HepG2 (cell line): Measurements from ENCODE around the gene SMLR1. TPM values are rescaled to one million over a fixed set of nuclear protein-coding genes. Genes with fewer than 3 reads are reported as not detected.
A peak's percentile ranks its signal among the peaks of the same experiment; 100 is the strongest.

Experiments used
- EP300 ChIP-seq, 3 experiments: sonication (generic) in 1 of 3; formaldehyde crosslinking in 1 of 3; IDR thresholded peaks; 2 replicates each; pipeline versions ENCODE4 v1.5.1 to v1.6.1; 2011 to 2020; ENCODE audit warnings: low read depth in 2 of 3, low read length in 2 of 3, borderline replicate concordance in 1 of 3, improper control_type of control experiment in 1 of 3, mild to moderate bottlenecking in 1 of 3, missing genetic modification reagents in 1 of 3, moderate library complexity in 1 of 3
- FOXO4 ChIP-seq: sonication (generic); formaldehyde crosslinking; conservative IDR thresholded peaks from 2 replicates; pipeline ENCODE4 v1.8.1; 2023; ENCODE audit warnings: missing genetic modification reagents
- GATAD1 ChIP-seq: IDR thresholded peaks from 2 replicates; pipeline ENCODE4 v1.6.1; 2016; ENCODE audit warnings: missing genetic modification reagents, missing compliant biosample characterization
- HMG20A ChIP-seq: IDR thresholded peaks from 2 replicates; pipeline ENCODE4 v1.6.1; 2016; ENCODE audit warnings: borderline replicate concordance
- HNRNPK ChIP-seq: fragments of 200-400 bp; formaldehyde crosslinking; IDR thresholded peaks from 2 replicates; pipeline ENCODE4 v1.6.1; 2018; ENCODE audit warnings: low read length, low read depth, moderate library complexity, mild to moderate bottlenecking; ENCODE audit not compliant: poor library complexity, severe bottlenecking
- KDM3A ChIP-seq: IDR thresholded peaks from 2 replicates; pipeline ENCODE4 v1.6.1; 2018; ENCODE audit warnings: low read depth, missing compliant biosample characterization
- MAFK ChIP-seq, 2 experiments: IDR thresholded peaks in 1 of 2; conservative IDR thresholded peaks in 1 of 2; 2 replicates each; pipeline ENCODE4 v1.6.1; 2011; ENCODE audit warnings: improper control_type of control experiment in 2 of 2, low read length in 2 of 2
- MTF2 ChIP-seq: sonication (generic); formaldehyde crosslinking; IDR thresholded peaks from 2 replicates; pipeline ENCODE4 v1.5.0; 2020; ENCODE audit warnings: missing genetic modification reagents, borderline replicate concordance
- MXD4 ChIP-seq: IDR thresholded peaks from 2 replicates; pipeline ENCODE4 v1.6.1; 2016; ENCODE audit warnings: mild to moderate bottlenecking, missing biosample characterization, missing genetic modification reagents
- NFIC ChIP-seq: IDR thresholded peaks from 2 replicates; pipeline ENCODE4 v1.6.1; 2012; ENCODE audit warnings: mild to moderate bottlenecking, low read length, inconsistent platforms
- NFKBIZ ChIP-seq: IDR thresholded peaks from 2 replicates; pipeline ENCODE4 v1.6.1; 2018; ENCODE audit warnings: missing genetic modification reagents, missing compliant biosample characterization
- PAF1 ChIP-seq: IDR thresholded peaks from 2 replicates; pipeline ENCODE4 v1.6.1; 2016; ENCODE audit warnings: missing genetic modification reagents, missing compliant biosample characterization
- PAX8 ChIP-seq: sonication (generic); formaldehyde crosslinking; IDR thresholded peaks from 2 replicates; pipeline ENCODE4 v1.8.0; 2022; ENCODE audit warnings: mild to moderate bottlenecking, missing genetic modification reagents, borderline replicate concordance
- PHF21A ChIP-seq: sonication (generic); formaldehyde crosslinking; IDR thresholded peaks from 2 replicates; pipeline ENCODE4 v1.5.0; 2020; ENCODE audit warnings: mild to moderate bottlenecking, missing genetic modification reagents
- POLR2AphosphoS5 ChIP-seq: IDR thresholded peaks from 2 replicates; pipeline ENCODE4 v1.6.1; 2012; ENCODE audit warnings: low read depth, low read length
- SRSF4 ChIP-seq: fragments of 200-400 bp; formaldehyde crosslinking; IDR thresholded peaks from one replicate; pipeline ENCODE4 v1.6.1; 2018; ENCODE audit warnings: mild to moderate bottlenecking, low read depth, low read length, moderate library complexity; ENCODE audit not compliant: poor library complexity, severe bottlenecking
- TEAD3 ChIP-seq: optimal IDR thresholded peaks from 2 replicates; pipeline ENCODE3; 2016; ENCODE audit warnings: borderline replicate concordance
- TIGD3 ChIP-seq: sonication (generic); formaldehyde crosslinking; IDR thresholded peaks from 2 replicates; pipeline ENCODE4 v1.5.1; 2020; ENCODE audit warnings: mild to moderate bottlenecking, missing genetic modification reagents, borderline replicate concordance
- YEATS4 ChIP-seq: sonication (generic); formaldehyde crosslinking; IDR thresholded peaks from 2 replicates; pipeline ENCODE4 v1.4.0; 2020; ENCODE audit warnings: missing genetic modification reagents, borderline replicate concordance
- ZBTB2 ChIP-seq: sonication (generic); formaldehyde crosslinking; IDR thresholded peaks from 2 replicates; pipeline ENCODE4 v1.8.0; 2022; ENCODE audit warnings: low read depth, missing genetic modification reagents
- ZBTB20 ChIP-seq: sonication (generic); formaldehyde crosslinking; IDR thresholded peaks from 2 replicates; pipeline ENCODE4 v1.8.1; 2023; ENCODE audit warnings: missing genetic modification reagents, low read depth, mild to moderate bottlenecking, borderline replicate concordance
- ZNF574 ChIP-seq: sonication (generic); formaldehyde crosslinking; IDR thresholded peaks from 2 replicates; pipeline ENCODE4 v1.4.0; 2020; ENCODE audit warnings: missing genetic modification reagents
- ZNF607 ChIP-seq: sonication (generic); formaldehyde crosslinking; IDR thresholded peaks from 2 replicates; pipeline ENCODE4 v1.5.1; 2020; ENCODE audit warnings: missing genetic modification reagents, mild to moderate bottlenecking, borderline replicate concordance
- ZNF749 ChIP-seq: sonication (generic); formaldehyde crosslinking; IDR thresholded peaks from 2 replicates; pipeline ENCODE4 v1.8.0; 2022; ENCODE audit warnings: mild to moderate bottlenecking, missing genetic modification reagents, moderate library complexity, borderline replicate concordance
- polyA plus RNA-seq, 8 experiments: library from polyadenylated mRNA; depleted of rRNA in 3 of 8; stranded (reverse) in 7 of 8; unstranded in 1 of 8; fragments of >200 nt; fragmentation: Illumina TruSeq in 4 of 8; extraction: Trizol in 4 of 8; gene quantifications; 2 replicates each; pipeline versions ENCODE4 v1.2.1 to v1.2.3, GENCODE V29; 2011 to 2016; ENCODE audit warnings: low read depth in 4 of 8, missing spikeins in 1 of 8, mixed read lengths in 1 of 8; ENCODE audit not compliant: insufficient read depth in 1 of 8
- total RNA-seq, 5 experiments: library from RNA; depleted of rRNA; stranded (reverse); fragments of >200 nt; fragmentation: Illumina TruSeq; extraction: Trizol; gene quantifications; 2 replicates each; pipeline ENCODE4 v1.2.3, GENCODE V29; 2016; ENCODE audit warnings: low read depth in 1 of 5

Gene SMLR1
- total and polyA plus RNA-seq, 2 of the 13 experiments (the other 11 are each of a cell fraction or from before 2014, with no cell fraction given), result 41.8 to 104 TPM

GRCh38 chr6:130833569-130833968 is 6.4 kb downstream of the SMLR1 start (continued):
- TF ChIP-seq ZNF749, result no peak
- TF ChIP-seq YEATS4 (CRISPR knock-in tag), result no peak
- TF ChIP-seq HNRNPK, result no peak
- 0 out of 2 replicates have a peak, but pooled peaks have one; percentile 77 for TF ChIP-seq FOXO4 (CRISPR knock-in tag)
- no peak for TF ChIP-seq HMG20A
- TF ChIP-seq GATAD1 (CRISPR knock-in tag), result no peak
- no peak for TF ChIP-seq ZNF574 (CRISPR knock-in tag)
- no peak for TF ChIP-seq ZNF607 (CRISPR knock-in tag)
- TF ChIP-seq KDM3A (CRISPR knock-in tag), result no peak
- TF ChIP-seq PHF21A (CRISPR knock-in tag), result no peak
- no peak for TF ChIP-seq MXD4 (CRISPR knock-in tag)
- TF ChIP-seq ZBTB2 (CRISPR knock-in tag), result no peak
- TF ChIP-seq NFIC, result no peak
- TF ChIP-seq TIGD3, result no peak
- TF ChIP-seq SRSF4, result no peak
- no peak for TF ChIP-seq NFKBIZ (CRISPR knock-in tag)
- no peak for TF ChIP-seq TEAD3 (CRISPR knock-in tag)
- 0 out of 4 replicates have a peak, but pooled peaks of 1 of the 2 experiments have one; percentile 5 for TF ChIP-seq MAFK (conservative IDR thresholded peaks at IDR 0.05 in 1 of 2, IDR thresholded peaks at IDR 0.05 in 1 of 2; ENCODE audit: low read length in 2 of 2)
- TF ChIP-seq ZBTB20 (CRISPR knock-in tag), result no peak
- TF ChIP-seq POLR2AphosphoS5, result peak; percentile 16; the same call in 1 of the 2 replicates
- no peak for TF ChIP-seq EP300 (IDR thresholded peaks at IDR 0.05; ENCODE audit: low read depth in 2 of 2, low read length in 2 of 2)
- no peak for TF ChIP-seq EP300 (CRISPR knock-in tag; IDR thresholded peaks at IDR 0.05; ENCODE audit: borderline replicate concordance)
- TF ChIP-seq PAF1 (CRISPR knock-in tag), result 0 out of 2 replicates have a peak, but pooled peaks have one; percentile 76
- TF ChIP-seq PAX8, result no peak
- no peak for TF ChIP-seq MTF2 (CRISPR knock-in tag)
